Peyer's patch (tissue), 4 donors: Measurements from ENCODE around the gene TFAP2C. TPM values are rescaled to one million over a fixed set of nuclear protein-coding genes. Genes with fewer than 3 reads are reported as not detected.

Source experiments
- DNase-seq, 3 donors: peaks; one replicate each; pipeline ENCODE4 v3.0.0-alpha.2; 2017 to 2019
- H3K27ac ChIP-seq, 4 donors: fragments of 200-600 bp; sonication (generic); one replicate each; pipeline ENCODE4 v1.5.1; 2016 to 2019
- H3K27me3 ChIP-seq, 2 donors: fragments of 200-600 bp; sonication (generic); one replicate each; pipeline ENCODE4 v1.5.1; 2019
- H3K36me3 ChIP-seq, 3 donors: fragments of 200-600 bp; sonication (generic); one replicate each; pipeline ENCODE4 v1.5.1; 2016 to 2019
- H3K4me1 ChIP-seq, 4 donors: fragments of 200-600 bp; sonication (generic); one replicate each; pipeline ENCODE4 v1.5.1; 2016 to 2019
- H3K4me3 ChIP-seq, 4 donors: fragments of 200-600 bp; sonication (generic); 1 replicate in 3 of 4; 2 replicates in 1 of 4; pipeline ENCODE4 v1.5.1; 2016 to 2019; ENCODE audit warnings: mild to moderate bottlenecking in 1 of 4
- H3K9me3 ChIP-seq, 4 donors: fragments of 200-600 bp; sonication (generic); one replicate each; pipeline ENCODE4 v1.5.1; 2016 to 2019; ENCODE audit warnings: mild to moderate bottlenecking in 1 of 4
- CTCF ChIP-seq, 6 experiments: fragments of 450-650 bp in 4 of 6; fragments of 200-600 bp in 2 of 6; sonication (generic) in 1 of 6; IDR thresholded peaks; one replicate each; pipeline ENCODE4 v1.5.1; 2017 to 2019; ENCODE audit warnings: antibody characterized with exemption in 6 of 6, mild to moderate bottlenecking in 3 of 6, moderate library complexity in 1 of 6
- POLR2A ChIP-seq, 2 donors: fragments of 450-650 bp; IDR thresholded peaks; one replicate each; pipeline ENCODE4 v1.5.1; 2017; ENCODE audit warnings: antibody characterized with exemption in 2 of 2, mild to moderate bottlenecking in 2 of 2, moderate library complexity in 2 of 2
- total RNA-seq, 4 donors: library from RNA; depleted of rRNA; stranded (reverse); fragments of >200 nt; gene quantifications; one replicate each; pipeline ENCODE4 v1.1.0, GENCODE V29; 2016

TFAP2C gene
- total RNA-seq, 4 donors from 2014 or later, result not detected

- DNase-seq, result no peak
- H3K4me3 ChIP-seq, result no peak overlapping the region
- TF ChIP-seq CTCF (IDR thresholded peaks at IDR 0.05) (no peak), POLR2A (IDR thresholded peaks at IDR 0.05) (no peak)
- no peak overlapping the region for H3K27ac ChIP-seq
- H3K9me3 ChIP-seq, result peaks cover 0 to 7% (median 0%) of the 10 kb centered on the region in 4 donors
- no peaks in the 10 kb centered on the region for H3K36me3 ChIP-seq
- peaks cover 0 to 44% of the 10 kb centered on the region in 2 donors for H3K27me3 ChIP-seq
- H3K4me1 ChIP-seq, result peaks cover 0 to 35% (median 5%) of the 10 kb centered on the region in 4 donors
Observed at GRCh38 chr20:56625837-56626236, 3.3 kb upstream of the TFAP2C start.

- Histone ChIP-seq H3K4me1 (peaks cover 0 to 38% (median 5%) of the 10 kb centered on the region in 4 donors), H3K27me3 (peaks cover 0 to 52% of the 10 kb centered on the region in 2 donors), H3K4me3 (no peak overlapping the region), H3K9me3 (peaks cover 0 to 7% (median 0%) of the 10 kb centered on the region in 4 donors), H3K36me3 (no peaks in the 10 kb centered on the region), H3K27ac (no peak overlapping the region)
- TF ChIP-seq POLR2A (IDR thresholded peaks at IDR 0.05) (no peak), CTCF (IDR thresholded peaks at IDR 0.05) (no peak)
- DNase-seq, result no peak
Observed at GRCh38 chr20:56626367-56627121, 2.6 kb upstream of the TFAP2C start.

- no peak overlapping the region for H3K27ac ChIP-seq
- TF ChIP-seq CTCF (IDR thresholded peaks at IDR 0.05), result no peak
- no peak for TF ChIP-seq POLR2A (IDR thresholded peaks at IDR 0.05)
- H3K9me3 ChIP-seq, result peaks cover 0 to 7% (median 0%) of the 10 kb centered on the region in 4 donors
- H3K4me3 ChIP-seq, result no peak overlapping the region
- DNase-seq, result no peak
- no peaks in the 10 kb centered on the region for H3K36me3 ChIP-seq
- peaks cover 0 to 54% of the 10 kb centered on the region in 2 donors for H3K27me3 ChIP-seq
- H3K4me1 ChIP-seq, result peaks cover 0 to 38% (median 5%) of the 10 kb centered on the region in 4 donors
Observed at GRCh38 chr20:56627122-56628014, 1.7 kb upstream of the TFAP2C start.

GRCh38 chr20:56628015-56628872 lies 862 bp upstream of the TFAP2C start:
- Histone ChIP-seq H3K27me3 (peaks cover 0 to 54% of the 10 kb centered on the region in 2 donors), H3K4me1 (peaks cover 0 to 38% (median 5%) of the 10 kb centered on the region in 4 donors), H3K9me3 (peaks cover 0 to 7% (median 0%) of the 10 kb centered on the region in 4 donors), H3K36me3 (no peaks in the 10 kb centered on the region), H3K4me3 (peak overlapping the region in 2 of 4 donors; percentile 43 to 44), H3K27ac (no peak overlapping the region)
- TF ChIP-seq CTCF (IDR thresholded peaks at IDR 0.05) (no peak), POLR2A (IDR thresholded peaks at IDR 0.05) (no peak)
- DNase-seq, result no peak
